ENCODE results near the gene PTK6.

The PTK6 gene

GRCh38 chr20:63568170-63568981 lies 31.2 kb upstream of the PTK6 start:
- Histone ChIP-seq H3K4me1 (ENCODE audit: control insufficient read depth, insufficient read depth, low read length) (no peaks in the 10 kb centered on the region; the same call in 1 of the 2 replicates), H3K27ac (ENCODE audit: low read depth, low read length) (no peak overlapping the region), H3K9ac (ENCODE audit: low read length) (no peak overlapping the region), H3K36me3 (ENCODE audit: control insufficient read depth, insufficient read depth, low read length) (peaks cover 15% of the 10 kb centered on the region), H3K4me3 (ENCODE audit: low read depth, low read length) (no peak overlapping the region), H3K9me3 (ENCODE audit: control insufficient read depth, insufficient read depth, low read depth, low read length) (no peaks in the 10 kb centered on the region), H3K27me3 (ENCODE audit: control insufficient read depth, insufficient read depth, low read length) (no peaks in the 10 kb centered on the region)

GRCh38 chr20:63567386-63568169 lies 30.4 kb upstream of the PTK6 start:
- H3K27me3 ChIP-seq (ENCODE audit: control insufficient read depth, insufficient read depth, low read length) = no peaks in the 10 kb centered on the region
- peaks cover 16% of the 10 kb centered on the region for H3K36me3 ChIP-seq (ENCODE audit: control insufficient read depth, insufficient read depth, low read length)
- H3K9ac ChIP-seq (ENCODE audit: low read length) = no peak overlapping the region
- no peak overlapping the region for H3K27ac ChIP-seq (ENCODE audit: low read depth, low read length)
- no peaks in the 10 kb centered on the region for H3K9me3 ChIP-seq (ENCODE audit: control insufficient read depth, insufficient read depth, low read depth, low read length)
- no peak overlapping the region for H3K4me3 ChIP-seq (ENCODE audit: low read depth, low read length)
- no peaks in the 10 kb centered on the region for H3K4me1 ChIP-seq (ENCODE audit: control insufficient read depth, insufficient read depth, low read length)

- Histone ChIP-seq H3K4me3 (ENCODE audit: low read depth, low read length) (no peak overlapping the region), H3K36me3 (ENCODE audit: control insufficient read depth, insufficient read depth, low read length) (peaks cover 16% of the 10 kb centered on the region), H3K4me1 (ENCODE audit: control insufficient read depth, insufficient read depth, low read length) (no peaks in the 10 kb centered on the region), H3K27me3 (ENCODE audit: control insufficient read depth, insufficient read depth, low read length) (no peaks in the 10 kb centered on the region), H3K9ac (ENCODE audit: low read length) (no peak overlapping the region), H3K27ac (ENCODE audit: low read depth, low read length) (no peak overlapping the region), H3K9me3 (ENCODE audit: control insufficient read depth, insufficient read depth, low read depth, low read length) (no peaks in the 10 kb centered on the region)
Measured at GRCh38 chr20:63567136-63567385, 29.9 kb upstream of the PTK6 start.

- Histone ChIP-seq H3K27me3 (ENCODE audit: control insufficient read depth, insufficient read depth, low read length) (no peaks in the 10 kb centered on the region), H3K27ac (ENCODE audit: low read depth, low read length) (no peak overlapping the region), H3K4me3 (ENCODE audit: low read depth, low read length) (no peak overlapping the region), H3K4me1 (ENCODE audit: control insufficient read depth, insufficient read depth, low read length) (no peaks in the 10 kb centered on the region), H3K9ac (ENCODE audit: low read length) (no peak overlapping the region), H3K9me3 (ENCODE audit: control insufficient read depth, insufficient read depth, low read depth, low read length) (no peaks in the 10 kb centered on the region), H3K36me3 (ENCODE audit: control insufficient read depth, insufficient read depth, low read length) (peaks cover 16% of the 10 kb centered on the region)
Measured at GRCh38 chr20:63566395-63567135, 29.4 kb upstream of the PTK6 start.

DNA sequence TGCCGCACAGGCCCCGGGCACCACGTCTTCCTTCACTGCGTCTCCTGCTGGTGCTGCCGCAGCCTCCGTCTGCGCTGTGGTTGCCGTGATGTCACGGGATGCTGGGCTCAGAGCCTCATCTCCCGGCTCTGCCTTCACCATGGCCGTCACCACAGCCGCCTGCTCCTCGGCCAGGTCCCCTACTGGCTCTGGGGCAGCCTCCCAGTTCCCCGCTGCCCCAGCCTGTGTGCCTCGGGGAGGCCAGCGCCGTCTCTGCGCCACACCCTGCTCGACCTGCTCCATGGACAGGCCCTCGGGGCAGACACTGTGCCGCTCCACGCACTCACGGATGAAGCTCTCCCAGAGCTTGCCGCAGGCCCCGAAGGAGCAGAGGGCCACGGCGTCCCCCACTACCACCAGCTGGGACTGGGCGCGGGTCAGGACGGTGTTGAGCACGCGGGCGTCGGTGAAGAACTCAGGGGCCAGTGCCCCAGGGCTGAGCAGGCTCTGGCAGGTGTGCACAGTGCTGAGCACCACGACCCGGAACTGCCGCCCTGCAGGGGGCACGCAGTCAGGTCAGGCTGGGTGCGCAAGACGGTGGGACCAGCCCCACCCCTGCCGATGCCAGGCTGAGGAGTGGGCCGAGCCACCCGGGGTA lies 28.6 kb upstream of the PTK6 start:
- Histone ChIP-seq H3K27me3 (ENCODE audit: control insufficient read depth, insufficient read depth, low read length) (no peaks in the 10 kb centered on the region), H3K36me3 (ENCODE audit: control insufficient read depth, insufficient read depth, low read length) (peaks cover 23% of the 10 kb centered on the region), H3K27ac (ENCODE audit: low read depth, low read length) (no peak overlapping the region), H3K9ac (ENCODE audit: low read length) (no peak overlapping the region), H3K4me1 (ENCODE audit: control insufficient read depth, insufficient read depth, low read length) (no peaks in the 10 kb centered on the region), H3K9me3 (ENCODE audit: control insufficient read depth, insufficient read depth, low read depth, low read length) (no peaks in the 10 kb centered on the region), H3K4me3 (ENCODE audit: low read depth, low read length) (no peak overlapping the region)

GRCh38 chr20:63565021-63565698 lies 28.0 kb upstream of the PTK6 start:
- H3K9ac ChIP-seq (ENCODE audit: low read length) = no peak overlapping the region
- no peaks in the 10 kb centered on the region for H3K4me1 ChIP-seq (ENCODE audit: control insufficient read depth, insufficient read depth, low read length)
- no peak overlapping the region for H3K4me3 ChIP-seq (ENCODE audit: low read depth, low read length)
- H3K27ac ChIP-seq (ENCODE audit: low read depth, low read length) = no peak overlapping the region
- H3K9me3 ChIP-seq (ENCODE audit: control insufficient read depth, insufficient read depth, low read depth, low read length) = no peaks in the 10 kb centered on the region
- peaks cover 24% of the 10 kb centered on the region for H3K36me3 ChIP-seq (ENCODE audit: control insufficient read depth, insufficient read depth, low read length)
- no peaks in the 10 kb centered on the region for H3K27me3 ChIP-seq (ENCODE audit: control insufficient read depth, insufficient read depth, low read length)

DNA sequence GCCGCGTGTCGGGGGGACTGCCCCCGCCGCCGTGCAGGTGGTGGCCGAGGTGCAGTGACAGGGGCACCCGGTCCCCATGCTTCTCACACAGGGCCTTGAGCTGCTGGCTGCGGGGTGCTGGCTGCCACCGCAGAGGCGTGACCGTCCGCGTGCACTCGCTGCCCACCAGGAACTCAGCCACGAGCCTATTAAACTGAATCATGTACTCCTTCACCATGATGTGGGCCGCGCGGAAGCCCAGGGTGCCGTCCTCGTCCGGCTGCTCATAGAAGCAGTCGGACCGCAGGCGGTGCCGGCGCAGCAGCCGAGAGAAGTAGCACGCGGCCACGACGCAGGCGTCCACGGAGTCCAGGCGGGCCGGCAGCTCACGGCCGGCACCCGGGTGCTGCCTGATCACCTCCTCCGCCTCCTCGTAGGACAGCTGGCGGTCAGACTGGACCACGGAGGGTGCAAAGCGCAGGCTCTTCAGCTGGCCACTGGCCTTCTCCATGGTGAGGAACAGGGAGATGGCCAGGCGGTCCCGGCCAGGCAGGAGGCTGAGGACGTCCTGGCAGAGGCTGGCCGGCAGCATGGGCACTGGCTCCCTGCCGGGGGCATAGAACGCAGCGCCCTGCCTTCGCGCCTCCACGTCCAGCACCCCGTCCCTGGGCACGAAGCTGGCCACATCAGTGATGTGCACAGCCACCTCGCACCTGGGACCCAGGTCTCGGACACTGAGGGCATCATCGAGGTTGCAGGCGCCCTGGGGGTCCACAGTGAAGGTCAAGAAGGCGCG lies 27.0 kb upstream of the PTK6 start:
- H3K9me3 ChIP-seq (ENCODE audit: control insufficient read depth, insufficient read depth, low read depth, low read length) = no peaks in the 10 kb centered on the region
- H3K9ac ChIP-seq (ENCODE audit: low read length) = no peak overlapping the region
- H3K4me1 ChIP-seq (ENCODE audit: control insufficient read depth, insufficient read depth, low read length) = no peaks in the 10 kb centered on the region
- no peak overlapping the region for H3K4me3 ChIP-seq (ENCODE audit: low read depth, low read length)
- no peak overlapping the region for H3K27ac ChIP-seq (ENCODE audit: low read depth, low read length)
- H3K36me3 ChIP-seq (ENCODE audit: control insufficient read depth, insufficient read depth, low read length) = peaks cover 23% of the 10 kb centered on the region
- no peaks in the 10 kb centered on the region for H3K27me3 ChIP-seq (ENCODE audit: control insufficient read depth, insufficient read depth, low read length)

- Histone ChIP-seq H3K27me3 (ENCODE audit: control insufficient read depth, insufficient read depth, low read length) (no peaks in the 10 kb centered on the region), H3K27ac (ENCODE audit: low read depth, low read length) (no peak overlapping the region), H3K36me3 (ENCODE audit: control insufficient read depth, insufficient read depth, low read length) (peaks cover 23% of the 10 kb centered on the region), H3K9me3 (ENCODE audit: control insufficient read depth, insufficient read depth, low read depth, low read length) (no peaks in the 10 kb centered on the region), H3K4me1 (ENCODE audit: control insufficient read depth, insufficient read depth, low read length) (no peaks in the 10 kb centered on the region), H3K9ac (ENCODE audit: low read length) (no peak overlapping the region), H3K4me3 (ENCODE audit: low read depth, low read length) (no peak overlapping the region)
Measured at GRCh38 chr20:63563225-63563935, 26.2 kb upstream of the PTK6 start.

- Histone ChIP-seq H3K4me1 (ENCODE audit: control insufficient read depth, insufficient read depth, low read length) (no peaks in the 10 kb centered on the region), H3K27ac (ENCODE audit: low read depth, low read length) (no peak overlapping the region), H3K9ac (ENCODE audit: low read length) (no peak overlapping the region), H3K4me3 (ENCODE audit: low read depth, low read length) (no peak overlapping the region), H3K9me3 (ENCODE audit: control insufficient read depth, insufficient read depth, low read depth, low read length) (no peaks in the 10 kb centered on the region), H3K36me3 (ENCODE audit: control insufficient read depth, insufficient read depth, low read length) (peaks cover 23% of the 10 kb centered on the region), H3K27me3 (ENCODE audit: control insufficient read depth, insufficient read depth, low read length) (no peaks in the 10 kb centered on the region)
Measured at GRCh38 chr20:63562461-63563224, 25.5 kb upstream of the PTK6 start.
